Measurements from ENCODE around the gene WWC2. TPM values are rescaled to one million over a fixed set of nuclear protein-coding genes. Genes with fewer than 3 reads are reported as not detected.
A peak's percentile ranks its signal among the peaks of the same experiment; 100 is the strongest.

WWC2 gene
- total RNA-seq, 1 donor from 2014 or later, result 48.0 TPM

DNA sequence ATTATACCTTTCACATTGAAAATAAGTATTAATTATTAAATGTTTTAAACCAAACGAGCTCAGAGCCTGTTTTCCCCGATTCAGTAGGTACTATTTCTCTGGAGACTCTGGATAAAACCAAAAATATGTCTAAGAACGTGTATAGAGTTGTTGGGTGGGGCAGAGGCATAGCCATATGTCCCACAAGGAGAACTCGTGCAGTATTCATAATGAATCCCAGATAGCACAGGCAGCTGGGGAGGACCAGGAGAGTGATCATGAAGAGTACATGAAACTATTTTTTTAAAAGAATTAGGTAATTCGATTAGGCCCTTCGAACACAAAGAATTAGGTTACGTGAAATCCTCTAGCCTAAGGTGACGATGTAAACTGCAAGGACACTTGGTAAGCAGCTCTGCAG is 145.0 kb downstream of the WWC2 start:
- H3K4me3 Mint-ChIP-seq (ENCODE audit: unreplicated experiment), result no peak overlapping the region
- no peak for TF ChIP-seq CTCF (IDR thresholded peaks at IDR 0.05)
- H3K36me3 Mint-ChIP-seq (ENCODE audit: low read depth), result peaks cover 10% of the 10 kb centered on the region
- H3K27ac Mint-ChIP-seq (ENCODE audit: unreplicated experiment), result no peak overlapping the region
- no peaks in the 10 kb centered on the region for H3K9me3 Mint-ChIP-seq (ENCODE audit: low read depth)
- no peak for DNase-seq (ENCODE audit: low spot score)
- no peaks in the 10 kb centered on the region for H3K27me3 Mint-ChIP-seq (ENCODE audit: low read depth)
- H3K4me1 Mint-ChIP-seq (ENCODE audit: low read depth), result peaks cover 39% of the 10 kb centered on the region

DNA sequence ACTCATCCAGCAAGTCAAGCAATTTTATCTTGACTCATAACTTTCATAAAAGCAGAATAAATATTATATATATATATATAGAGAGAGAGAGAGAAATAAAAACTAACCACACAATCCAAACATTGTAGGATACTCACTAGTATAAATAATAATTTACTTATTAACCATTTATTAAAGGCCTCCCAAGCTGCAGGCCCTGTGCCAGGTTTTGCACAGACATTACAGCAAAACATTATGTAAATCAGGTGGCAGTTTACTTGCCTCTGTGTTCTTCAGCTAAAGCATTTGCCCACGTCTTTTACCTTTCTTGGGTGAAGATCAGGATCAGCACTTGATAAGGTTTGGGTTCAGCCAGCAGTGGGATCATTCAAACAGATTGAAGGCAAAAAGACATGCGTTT is 145.4 kb downstream of the WWC2 start:
- no peak overlapping the region for H3K27ac Mint-ChIP-seq (ENCODE audit: unreplicated experiment)

GRCh38 chr4:183248201-183248600 is 149.1 kb downstream of the WWC2 start:
- no peak for DNase-seq (ENCODE audit: low spot score)
- Mint-ChIP-seq H3K27me3 (ENCODE audit: low read depth) (no peaks in the 10 kb centered on the region), H3K4me3 (ENCODE audit: unreplicated experiment) (no peak overlapping the region), H3K27ac (ENCODE audit: unreplicated experiment) (no peak overlapping the region), H3K4me1 (ENCODE audit: low read depth) (peaks cover 15% of the 10 kb centered on the region), H3K9me3 (ENCODE audit: low read depth) (no peaks in the 10 kb centered on the region), H3K36me3 (ENCODE audit: low read depth) (peaks cover 9% of the 10 kb centered on the region)
- no peak for TF ChIP-seq CTCF (IDR thresholded peaks at IDR 0.05)

More for the DNA sequence above, 145.4 kb downstream of the WWC2 start:
- no peak for TF ChIP-seq CTCF (IDR thresholded peaks at IDR 0.05)
- Mint-ChIP-seq H3K4me1 (ENCODE audit: low read depth) (peaks cover 39% of the 10 kb centered on the region), H3K9me3 (ENCODE audit: low read depth) (no peaks in the 10 kb centered on the region), H3K4me3 (ENCODE audit: unreplicated experiment) (no peak overlapping the region), H3K27me3 (ENCODE audit: low read depth) (no peaks in the 10 kb centered on the region), H3K36me3 (ENCODE audit: low read depth) (peaks cover 10% of the 10 kb centered on the region)
- no peak for DNase-seq (ENCODE audit: low spot score)

GRCh38 chr4:183249854-183250253 is 150.8 kb downstream of the WWC2 start:
- no peak for DNase-seq (ENCODE audit: low spot score)
- Mint-ChIP-seq H3K4me3 (ENCODE audit: unreplicated experiment) (no peak overlapping the region), H3K4me1 (ENCODE audit: low read depth) (peaks cover 3% of the 10 kb centered on the region), H3K9me3 (ENCODE audit: low read depth) (no peaks in the 10 kb centered on the region), H3K36me3 (ENCODE audit: low read depth) (peaks cover 7% of the 10 kb centered on the region), H3K27me3 (ENCODE audit: low read depth) (no peaks in the 10 kb centered on the region), H3K27ac (ENCODE audit: unreplicated experiment) (no peak overlapping the region)
- TF ChIP-seq CTCF (IDR thresholded peaks at IDR 0.05), result peak; percentile 84

DNA sequence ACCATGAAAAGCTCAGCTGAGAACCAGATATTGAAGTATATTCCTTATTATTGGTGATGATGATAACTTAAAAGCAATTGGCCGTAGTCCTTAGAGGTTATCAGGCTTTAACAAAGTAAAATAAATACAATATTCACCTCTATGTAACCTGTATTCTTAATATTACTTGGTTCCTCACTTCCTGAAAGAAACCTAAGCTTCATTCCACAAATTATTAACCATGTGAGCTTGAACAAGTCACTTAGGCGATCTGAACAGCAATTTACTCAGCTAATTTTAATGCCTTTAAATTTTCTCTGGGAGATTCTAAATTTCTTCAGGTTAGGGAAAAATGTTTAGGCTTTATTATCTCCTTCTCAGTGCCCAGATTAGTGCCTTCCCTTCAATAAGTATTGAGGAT is 151.8 kb downstream of the WWC2 start:
- Mint-ChIP-seq H3K27me3 (ENCODE audit: low read depth) (no peaks in the 10 kb centered on the region), H3K4me1 (ENCODE audit: low read depth) (peaks cover 3% of the 10 kb centered on the region), H3K27ac (ENCODE audit: unreplicated experiment) (no peak overlapping the region), H3K36me3 (ENCODE audit: low read depth) (peaks cover 6% of the 10 kb centered on the region), H3K4me3 (ENCODE audit: unreplicated experiment) (no peak overlapping the region), H3K9me3 (ENCODE audit: low read depth) (no peaks in the 10 kb centered on the region)
- DNase-seq (ENCODE audit: low spot score), result no peak
- no peak for TF ChIP-seq CTCF (IDR thresholded peaks at IDR 0.05)
